GM18868 (cell line): ENCODE data around the gene CENPP.

ENCODE experiments used
- ATAC-seq: cut with Tn5 transposase; IDR thresholded peaks from one replicate; pipeline ENCODE4 v1.9.1; 2021; ENCODE audit warnings: mild to moderate bottlenecking, moderate library complexity; ENCODE audit not compliant: unreplicated experiment

CENPP gene

GRCh38 chr9:92668746-92669526, 343.2 kb downstream of the CENPP start:
- ATAC-seq = no peak

GRCh38 chr9:92669527-92669889, 343.8 kb downstream of the CENPP start:
- ATAC-seq = no peak
